Smooth muscle cell (in vitro differentiated cells): Measurements from ENCODE around the gene TNFAIP6. TPM values are rescaled to one million over a fixed set of nuclear protein-coding genes. Genes with fewer than 3 reads are reported as not detected.

Experiments
- DNase-seq: peaks from one replicate; lab custom pipeline; 2025; ENCODE audit not compliant: unreplicated experiment; lab: John Stamatoyannopoulos, UW
- H2AFZ ChIP-seq: fragments of 200-600 bp; sonication (generic); 2 replicates; pipeline ENCODE4 v1.6.0; 2016; ENCODE audit warnings: antibody characterized with exemption, low read depth, mild to moderate bottlenecking
- H3F3A ChIP-seq: fragments of 200-600 bp; sonication (generic); 2 replicates; pipeline ENCODE4 v1.6.0; 2017; ENCODE audit warnings: antibody characterized with exemption, low read depth
- H3K27ac ChIP-seq: fragments of 200-600 bp; sonication (generic); 2 replicates; pipeline ENCODE4 v1.5.1; 2016; ENCODE audit warnings: low read depth, mild to moderate bottlenecking
- H3K27me3 ChIP-seq: fragments of 200-600 bp; sonication (generic); 2 replicates; pipeline ENCODE4 v1.6.1; 2016; ENCODE audit warnings: low read depth, mild to moderate bottlenecking
- H3K36me3 ChIP-seq: fragments of 200-600 bp; sonication (generic); 2 replicates; pipeline ENCODE4 v1.5.1; 2016; ENCODE audit warnings: low read depth
- H3K4me1 ChIP-seq: fragments of 200-600 bp; sonication (generic); 2 replicates; pipeline ENCODE4 v1.5.1; 2016; ENCODE audit warnings: low read depth
- H3K4me2 ChIP-seq: fragments of 200-600 bp; sonication (generic); 2 replicates; pipeline ENCODE4 v1.6.0; 2016; ENCODE audit warnings: mild to moderate bottlenecking
- H3K4me3 ChIP-seq: fragments of 200-600 bp; sonication (generic); 2 replicates; pipeline ENCODE4 v1.5.1; 2016; ENCODE audit warnings: mild to moderate bottlenecking
- H3K79me2 ChIP-seq: fragments of 200-600 bp; sonication (generic); 2 replicates; pipeline ENCODE4 v1.6.0; 2016; ENCODE audit warnings: low read depth, mild to moderate bottlenecking
- H3K9ac ChIP-seq: fragments of 200-600 bp; sonication (generic); 2 replicates; pipeline ENCODE4 v1.6.0; 2016; ENCODE audit warnings: low read depth
- H3K9me3 ChIP-seq: fragments of 200-600 bp; sonication (generic); replicated peaks from 2 replicates; pipeline ENCODE4 v1.5.1; 2016; ENCODE audit warnings: low read depth
- H4K20me1 ChIP-seq: fragments of 200-600 bp; sonication (generic); 2 replicates; pipeline ENCODE4 v1.6.0; 2016; ENCODE audit warnings: low read depth
- CTCF ChIP-seq: fragments of 200-600 bp; sonication (generic); IDR thresholded peaks from 2 replicates; pipeline ENCODE4 v1.5.1; 2017; ENCODE audit warnings: borderline replicate concordance, mild to moderate bottlenecking, antibody characterized with exemption; ENCODE audit not compliant: insufficient read depth, poor library complexity, severe bottlenecking
- WGBS: methylation state at CpG from one replicate; pipeline ENCODE4 v1.1.7; 2016; ENCODE audit warnings: low lambda C conversion rate; 5-methylcytosine and 5-hydroxymethylcytosine counted together
- polyA plus RNA-seq: library from polyadenylated mRNA; unstranded; fragments of >200 nt; fragmentation: Nextera tagmentation; extraction: Ambion mirVana; gene quantifications from 2 replicates; pipeline ENCODE4 v1.2.1, GENCODE V29; 2016
- total RNA-seq: library from RNA; depleted of rRNA; stranded (reverse); fragments of >200 nt; gene quantifications from 2 replicates; pipeline ENCODE4 v1.2.3, GENCODE V29; 2014

The TNFAIP6 gene
- total and polyA plus RNA-seq, 2 experiments from 2014 or later = 38.2 to 38.4 TPM

GRCh38 chr2:151379169-151379568 lies 21.8 kb downstream of the TNFAIP6 start:
- Histone ChIP-seq H3K36me3 (no peaks in the 10 kb centered on the region), H3K79me2 (no peaks in the 10 kb centered on the region), H3K4me1 (peaks cover 6% of the 10 kb centered on the region), H2AFZ (no peak overlapping the region), H3K27me3 (no peaks in the 10 kb centered on the region), H3K9ac (no peak overlapping the region), H3K27ac (no peak overlapping the region), H3K4me2 (no peak overlapping the region), H3K9me3 (no peaks in the 10 kb centered on the region), H3K4me3 (no peak overlapping the region), H4K20me1 (no peaks in the 10 kb centered on the region), H3F3A (no peaks in the 10 kb centered on the region)
- WGBS = 93% methylated on average over 4 of the region's 4 CpGs
- no peak for TF ChIP-seq CTCF
- DNase-seq = no peak

- H3K9ac ChIP-seq = no peak overlapping the region
- no peak overlapping the region for H2AFZ ChIP-seq
- no peak overlapping the region for H3K4me3 ChIP-seq
- TF ChIP-seq CTCF = no peak
- H4K20me1 ChIP-seq = no peaks in the 10 kb centered on the region
- no peak overlapping the region for H3K4me2 ChIP-seq
- H3K27ac ChIP-seq = peak overlapping the region; percentile 51
- H3K27me3 ChIP-seq = no peaks in the 10 kb centered on the region
- H3K36me3 ChIP-seq = no peaks in the 10 kb centered on the region
- no peaks in the 10 kb centered on the region for H3K4me1 ChIP-seq
- H3K79me2 ChIP-seq = no peaks in the 10 kb centered on the region
- no peaks in the 10 kb centered on the region for H3F3A ChIP-seq
- WGBS = 81% methylated on average over 6 of the region's 6 CpGs
- H3K9me3 ChIP-seq = no peaks in the 10 kb centered on the region
- no peak for DNase-seq
Observed at GRCh38 chr2:151380580-151381235, 23.3 kb downstream of the TNFAIP6 start.

GRCh38 chr2:151381266-151381665 lies 23.9 kb downstream of the TNFAIP6 start:
- TF ChIP-seq CTCF = no peak
- H3K9me3 ChIP-seq = no peaks in the 10 kb centered on the region
- no peaks in the 10 kb centered on the region for H3K4me1 ChIP-seq
- no peaks in the 10 kb centered on the region for H3K27me3 ChIP-seq
- no peaks in the 10 kb centered on the region for H3K36me3 ChIP-seq
- H3K79me2 ChIP-seq = no peaks in the 10 kb centered on the region
- no peak overlapping the region for H3K9ac ChIP-seq
- no peaks in the 10 kb centered on the region for H3F3A ChIP-seq
- 60% methylated on average over 2 of the region's 2 CpGs for WGBS
- peak overlapping the region; percentile 55 for H3K27ac ChIP-seq
- H3K4me3 ChIP-seq = no peak overlapping the region
- DNase-seq = no peak
- no peaks in the 10 kb centered on the region for H4K20me1 ChIP-seq
- peak overlapping the region; percentile 25 for H3K4me2 ChIP-seq
- H2AFZ ChIP-seq = no peak overlapping the region

- Histone ChIP-seq H3K27me3 (no peaks in the 10 kb centered on the region), H3F3A (no peaks in the 10 kb centered on the region), H3K9ac (no peak overlapping the region), H3K4me3 (no peak overlapping the region), H2AFZ (no peak overlapping the region), H3K36me3 (no peaks in the 10 kb centered on the region), H3K4me2 (no peak overlapping the region), H3K79me2 (no peaks in the 10 kb centered on the region), H3K4me1 (no peaks in the 10 kb centered on the region), H4K20me1 (no peaks in the 10 kb centered on the region), H3K9me3 (no peaks in the 10 kb centered on the region), H3K27ac (no peak overlapping the region)
- WGBS = 94% methylated on average over 4 of the region's 4 CpGs
- no peak for DNase-seq
- TF ChIP-seq CTCF = no peak
Observed at GRCh38 chr2:151388011-151388410, 30.6 kb downstream of the TNFAIP6 start.
